ENCODE data around the gene CCDC112. TPM values are rescaled to one million over a fixed set of nuclear protein-coding genes. Genes with fewer than 3 reads are reported as not detected.

The CCDC112 gene
- total RNA-seq, 2 experiments from 2014 or later = 9.7 to 15.8 TPM

DNA sequence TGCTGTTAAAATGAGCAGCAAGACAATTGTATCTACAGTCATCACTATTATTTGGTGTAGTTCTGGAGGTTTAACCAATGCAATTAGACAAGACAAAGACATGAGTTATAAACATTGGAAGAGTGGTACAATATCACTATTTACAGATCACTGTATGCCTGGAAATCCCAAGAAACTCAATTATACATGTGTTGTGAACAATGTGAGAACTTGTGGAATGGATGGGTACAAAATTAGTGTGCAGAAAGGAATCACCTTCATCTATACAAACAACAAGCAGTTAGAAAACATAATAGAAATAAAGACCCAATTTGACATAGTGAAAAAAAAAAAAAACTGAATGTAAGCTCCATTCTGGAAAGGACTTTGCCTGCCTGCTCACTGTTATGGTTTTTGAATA lies 12.4 kb upstream of the CCDC112 start:
- no peak overlapping the region for H3K27ac ChIP-seq (ENCODE audit: low read depth, low read length, poor library complexity, severe bottlenecking)
- no peaks in the 10 kb centered on the region for H4K20me1 ChIP-seq (ENCODE audit: insufficient read depth, low read length)
- no peaks in the 10 kb centered on the region for H3K79me2 ChIP-seq (ENCODE audit: insufficient read depth, low read depth, low read length)
- POLR2A ChIA-PET = interaction anchor here (0.7 to 0.9 kb wide), 2 partner anchors 13 to 388 kb away, joined by 3 to 4 read pairs; no protein-coding TSS in a partner anchor
- CTCF ChIA-PET (ENCODE audit: unreplicated experiment) = interaction anchor here (0.6 kb wide), 1 partner anchor 266 kb away, joined by 3 read pairs; no protein-coding TSS in a partner anchor
- no peak overlapping the region for H3K4me3 ChIP-seq (ENCODE audit: low read depth, low read length, poor library complexity, severe bottlenecking)
- no peak for DNase-seq (ENCODE audit: low spot score)
- no peaks in the 10 kb centered on the region for H3K9me2 ChIP-seq (ENCODE audit: insufficient read depth, low read length)
- H2AFZ ChIP-seq (ENCODE audit: low read length) = no peak overlapping the region
- intact Hi-C loops (cut with micrococcal nuclease; ENCODE audit: unreplicated experiment) = loop anchor here (1.0 kb wide), 1 partner anchor 265 kb away; no protein-coding TSS in a partner anchor
- no peaks in the 10 kb centered on the region for H3K36me3 ChIP-seq (ENCODE audit: insufficient read depth, low read length)
- H3K4me2 ChIP-seq (ENCODE audit: low read length) = no peak overlapping the region
- H3K4me1 ChIP-seq (ENCODE audit: insufficient read depth, low read length, poor library complexity, severe bottlenecking) = no peaks in the 10 kb centered on the region
- H3K9me3 ChIP-seq (ENCODE audit: low read length) = 0 out of 2 replicates have a peak, but pooled peaks cover 3% of the 10 kb centered on the region
- TF ChIP-seq, protein P1, sequence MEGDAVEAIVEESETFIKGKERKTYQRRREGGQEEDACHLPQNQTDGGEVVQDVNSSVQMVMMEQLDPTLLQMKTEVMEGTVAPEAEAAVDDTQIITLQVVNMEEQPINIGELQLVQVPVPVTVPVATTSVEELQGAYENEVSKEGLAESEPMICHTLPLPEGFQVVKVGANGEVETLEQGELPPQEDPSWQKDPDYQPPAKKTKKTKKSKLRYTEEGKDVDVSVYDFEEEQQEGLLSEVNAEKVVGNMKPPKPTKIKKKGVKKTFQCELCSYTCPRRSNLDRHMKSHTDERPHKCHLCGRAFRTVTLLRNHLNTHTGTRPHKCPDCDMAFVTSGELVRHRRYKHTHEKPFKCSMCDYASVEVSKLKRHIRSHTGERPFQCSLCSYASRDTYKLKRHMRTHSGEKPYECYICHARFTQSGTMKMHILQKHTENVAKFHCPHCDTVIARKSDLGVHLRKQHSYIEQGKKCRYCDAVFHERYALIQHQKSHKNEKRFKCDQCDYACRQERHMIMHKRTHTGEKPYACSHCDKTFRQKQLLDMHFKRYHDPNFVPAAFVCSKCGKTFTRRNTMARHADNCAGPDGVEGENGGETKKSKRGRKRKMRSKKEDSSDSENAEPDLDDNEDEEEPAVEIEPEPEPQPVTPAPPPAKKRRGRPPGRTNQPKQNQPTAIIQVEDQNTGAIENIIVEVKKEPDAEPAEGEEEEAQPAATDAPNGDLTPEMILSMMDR (conservative IDR thresholded peaks at IDR 0.05; ENCODE audit: low read length) = no peak
- no peak for TF ChIP-seq EZH2phosphoT487 (IDR thresholded peaks at IDR 0.05; ENCODE audit: borderline replicate concordance, low read depth, low read length)
- BruUV-seq (replicated peaks) = no TSS peak

DNA sequence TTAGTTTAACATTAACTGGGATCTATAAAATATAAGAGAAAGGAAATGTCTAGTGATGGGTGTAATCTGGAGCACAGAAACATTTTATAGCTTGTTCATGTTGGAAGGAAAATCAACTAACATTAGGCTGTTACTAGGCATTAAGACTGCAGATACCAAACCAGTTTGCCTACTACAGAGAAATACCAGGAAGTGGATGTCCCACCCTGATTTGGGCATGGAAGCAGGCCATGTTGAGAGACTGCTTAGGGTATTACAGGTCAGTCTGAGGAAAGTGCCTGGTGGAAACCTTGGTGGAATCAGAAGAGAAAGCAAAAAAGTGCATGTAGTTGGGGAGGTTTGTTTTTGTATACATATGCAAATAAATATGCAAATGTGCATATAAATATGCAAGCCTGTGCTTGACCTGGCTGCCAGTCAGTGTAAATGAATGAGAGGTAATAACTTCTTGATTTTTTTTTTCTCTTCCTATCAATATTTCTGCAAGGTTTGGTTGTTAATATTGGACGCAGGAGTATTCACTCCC lies 9.6 kb upstream of the CCDC112 start:
- no peak overlapping the region for H2AFZ ChIP-seq (ENCODE audit: low read length)
- H4K20me1 ChIP-seq (ENCODE audit: insufficient read depth, low read length) = no peaks in the 10 kb centered on the region
- no peak overlapping the region for H3K4me3 ChIP-seq (ENCODE audit: low read depth, low read length, poor library complexity, severe bottlenecking)
- ChIA-PET CTCF (ENCODE audit: unreplicated experiment) (no interaction called here), POLR2A (interaction anchor here (0.7 kb wide), 2 partner anchors 10 to 20 kb away, joined by 3 to 4 read pairs; no protein-coding TSS in a partner anchor)
- 0 out of 2 replicates have a peak, but pooled peaks cover 3% of the 10 kb centered on the region for H3K9me3 ChIP-seq (ENCODE audit: low read length)
- no peaks in the 10 kb centered on the region for H3K79me2 ChIP-seq (ENCODE audit: insufficient read depth, low read depth, low read length)
- H3K4me1 ChIP-seq (ENCODE audit: insufficient read depth, low read length, poor library complexity, severe bottlenecking) = no peaks in the 10 kb centered on the region
- H3K9me2 ChIP-seq (ENCODE audit: insufficient read depth, low read length) = no peaks in the 10 kb centered on the region
- intact Hi-C loops (cut with micrococcal nuclease; ENCODE audit: unreplicated experiment) = no loop called here
- TF ChIP-seq, protein P1 (conservative IDR thresholded peaks at IDR 0.05; ENCODE audit: low read length) = no peak
- no peak for TF ChIP-seq EZH2phosphoT487 (IDR thresholded peaks at IDR 0.05; ENCODE audit: borderline replicate concordance, low read depth, low read length)
- H3K4me2 ChIP-seq (ENCODE audit: low read length) = no peak overlapping the region
- no TSS peak for BruUV-seq (replicated peaks)
- H3K36me3 ChIP-seq (ENCODE audit: insufficient read depth, low read length) = no peaks in the 10 kb centered on the region
- no peak overlapping the region for H3K27ac ChIP-seq (ENCODE audit: low read depth, low read length, poor library complexity, severe bottlenecking)
- no peak for DNase-seq (ENCODE audit: low spot score)

DNA sequence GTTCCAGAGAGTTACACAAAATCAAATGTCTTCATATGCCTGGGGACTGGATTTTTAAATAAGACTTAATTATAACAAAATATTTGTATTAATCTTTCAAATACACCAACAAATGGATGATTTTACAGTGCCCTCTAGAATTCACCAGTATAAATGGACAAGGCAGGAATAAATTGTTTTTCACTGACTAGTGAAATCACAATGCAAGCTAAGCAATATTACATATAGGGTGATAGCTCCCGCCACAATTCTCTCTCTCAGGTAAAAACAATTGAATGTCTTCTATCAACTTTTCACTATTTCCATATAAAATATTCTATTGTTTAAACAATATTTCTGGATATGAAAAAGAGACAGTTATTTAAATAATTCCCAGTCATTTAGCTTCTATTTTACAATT lies 8.0 kb upstream of the CCDC112 start:
- Histone ChIP-seq H2AFZ (ENCODE audit: low read length) (no peak overlapping the region), H3K4me3 (ENCODE audit: low read depth, low read length, poor library complexity, severe bottlenecking) (no peak overlapping the region), H3K79me2 (ENCODE audit: insufficient read depth, low read depth, low read length) (no peaks in the 10 kb centered on the region), H3K27ac (ENCODE audit: low read depth, low read length, poor library complexity, severe bottlenecking) (no peak overlapping the region), H3K9me2 (ENCODE audit: insufficient read depth, low read length) (no peaks in the 10 kb centered on the region), H3K4me2 (ENCODE audit: low read length) (no peak overlapping the region), H3K4me1 (ENCODE audit: insufficient read depth, low read length, poor library complexity, severe bottlenecking) (no peaks in the 10 kb centered on the region), H3K9me3 (ENCODE audit: low read length) (0 out of 2 replicates have a peak, but pooled peaks cover 3% of the 10 kb centered on the region), H4K20me1 (ENCODE audit: insufficient read depth, low read length) (no peaks in the 10 kb centered on the region), H3K36me3 (ENCODE audit: insufficient read depth, low read length) (no peaks in the 10 kb centered on the region)
- DNase-seq (ENCODE audit: low spot score) = no peak
- no TSS peak for BruUV-seq (replicated peaks)
- TF ChIP-seq EZH2phosphoT487 (IDR thresholded peaks at IDR 0.05; ENCODE audit: borderline replicate concordance, low read depth, low read length) = no peak
- TF ChIP-seq, protein P1 (conservative IDR thresholded peaks at IDR 0.05; ENCODE audit: low read length) = no peak
- ChIA-PET POLR2A (interaction anchor here (1.0 kb wide), 1 partner anchor 293 kb away, joined by 3 read pairs; no protein-coding TSS in a partner anchor), CTCF (ENCODE audit: unreplicated experiment) (no interaction called here)
- intact Hi-C loops (cut with micrococcal nuclease; ENCODE audit: unreplicated experiment) = no loop called here
